ENCODE measurements around the gene TACR2.
A peak's percentile ranks its signal among the peaks of the same experiment; 100 is the strongest.

TACR2 gene

GRCh38 chr10:69379800-69380199, 36.9 kb downstream of the TACR2 start:
- H3K4me3 ChIP-seq (ENCODE audit: low read length): no peak overlapping the region
- H3K36me3 ChIP-seq (ENCODE audit: control insufficient read depth, insufficient read depth, low read length, severe bottlenecking): peaks cover 48% of the 10 kb centered on the region

DNA sequence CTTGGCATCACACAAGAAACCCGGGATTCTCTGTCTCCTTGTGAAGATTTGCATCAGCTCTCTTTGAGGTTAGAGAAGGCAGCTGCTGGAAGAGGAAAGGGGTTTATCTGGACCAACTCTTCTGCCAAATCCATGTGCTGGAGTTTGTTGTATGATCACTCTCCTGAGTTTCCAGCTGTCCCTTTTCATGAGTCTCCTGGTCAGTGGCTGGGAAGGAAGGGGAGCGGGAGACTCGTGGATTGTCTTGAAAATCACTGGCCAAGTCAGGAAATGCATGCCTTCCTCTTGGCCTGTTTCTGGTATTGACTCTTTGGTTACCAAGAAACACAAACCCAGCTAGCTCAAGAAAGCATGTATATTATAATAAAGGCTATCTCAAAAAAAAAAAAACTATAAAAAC, 38.8 kb downstream of the TACR2 start:
- DNase-seq (ENCODE audit: low read depth): no peak
- Histone ChIP-seq H3K27me3 (replicated peaks; ENCODE audit: control insufficient read depth, insufficient read depth, low read length) (no peaks in the 10 kb centered on the region), H3K9me3 (ENCODE audit: control insufficient read depth, low read length) (no peaks in the 10 kb centered on the region), H3K4me1 (ENCODE audit: control insufficient read depth, insufficient read depth, low read length) (peaks cover 24% of the 10 kb centered on the region), H3K36me3 (ENCODE audit: control insufficient read depth, insufficient read depth, low read length, severe bottlenecking) (peaks cover 52% of the 10 kb centered on the region), H3K9ac (ENCODE audit: low read length) (no peak overlapping the region), H3K4me3 (ENCODE audit: low read length) (no peak overlapping the region)

More at GRCh38 chr10:69379800-69380199, 36.9 kb downstream of the TACR2 start:
- Histone ChIP-seq H3K4me1 (ENCODE audit: control insufficient read depth, insufficient read depth, low read length) (peaks cover 39% of the 10 kb centered on the region), H3K9me3 (ENCODE audit: control insufficient read depth, low read length) (no peaks in the 10 kb centered on the region), H3K9ac (ENCODE audit: low read length) (no peak overlapping the region), H3K27me3 (replicated peaks; ENCODE audit: control insufficient read depth, insufficient read depth, low read length) (no peaks in the 10 kb centered on the region)
- no peak for DNase-seq (ENCODE audit: low read depth)

GRCh38 chr10:69377191-69377590, 39.5 kb downstream of the TACR2 start:
- no peak overlapping the region for H3K9ac ChIP-seq (ENCODE audit: low read length)
- no peak for DNase-seq (ENCODE audit: low read depth)
- H3K36me3 ChIP-seq (ENCODE audit: control insufficient read depth, insufficient read depth, low read length, severe bottlenecking): peaks cover 52% of the 10 kb centered on the region
- no peaks in the 10 kb centered on the region for H3K9me3 ChIP-seq (ENCODE audit: control insufficient read depth, low read length)
- H3K4me1 ChIP-seq (ENCODE audit: control insufficient read depth, insufficient read depth, low read length): peaks cover 25% of the 10 kb centered on the region
- no peak overlapping the region for H3K4me3 ChIP-seq (ENCODE audit: low read length)
- H3K27me3 ChIP-seq (replicated peaks; ENCODE audit: control insufficient read depth, insufficient read depth, low read length): no peaks in the 10 kb centered on the region

- Histone ChIP-seq H3K27me3 (replicated peaks; ENCODE audit: control insufficient read depth, insufficient read depth, low read length) (no peaks in the 10 kb centered on the region), H3K4me3 (ENCODE audit: low read length) (no peak overlapping the region), H3K9me3 (ENCODE audit: control insufficient read depth, low read length) (no peaks in the 10 kb centered on the region), H3K9ac (ENCODE audit: low read length) (no peak overlapping the region), H3K4me1 (ENCODE audit: control insufficient read depth, insufficient read depth, low read length) (peaks cover 30% of the 10 kb centered on the region), H3K36me3 (ENCODE audit: control insufficient read depth, insufficient read depth, low read length, severe bottlenecking) (peaks cover 52% of the 10 kb centered on the region)
- DNase-seq (ENCODE audit: low read depth): no peak
Measured at GRCh38 chr10:69376662-69377061, 40.1 kb downstream of the TACR2 start.

DNA sequence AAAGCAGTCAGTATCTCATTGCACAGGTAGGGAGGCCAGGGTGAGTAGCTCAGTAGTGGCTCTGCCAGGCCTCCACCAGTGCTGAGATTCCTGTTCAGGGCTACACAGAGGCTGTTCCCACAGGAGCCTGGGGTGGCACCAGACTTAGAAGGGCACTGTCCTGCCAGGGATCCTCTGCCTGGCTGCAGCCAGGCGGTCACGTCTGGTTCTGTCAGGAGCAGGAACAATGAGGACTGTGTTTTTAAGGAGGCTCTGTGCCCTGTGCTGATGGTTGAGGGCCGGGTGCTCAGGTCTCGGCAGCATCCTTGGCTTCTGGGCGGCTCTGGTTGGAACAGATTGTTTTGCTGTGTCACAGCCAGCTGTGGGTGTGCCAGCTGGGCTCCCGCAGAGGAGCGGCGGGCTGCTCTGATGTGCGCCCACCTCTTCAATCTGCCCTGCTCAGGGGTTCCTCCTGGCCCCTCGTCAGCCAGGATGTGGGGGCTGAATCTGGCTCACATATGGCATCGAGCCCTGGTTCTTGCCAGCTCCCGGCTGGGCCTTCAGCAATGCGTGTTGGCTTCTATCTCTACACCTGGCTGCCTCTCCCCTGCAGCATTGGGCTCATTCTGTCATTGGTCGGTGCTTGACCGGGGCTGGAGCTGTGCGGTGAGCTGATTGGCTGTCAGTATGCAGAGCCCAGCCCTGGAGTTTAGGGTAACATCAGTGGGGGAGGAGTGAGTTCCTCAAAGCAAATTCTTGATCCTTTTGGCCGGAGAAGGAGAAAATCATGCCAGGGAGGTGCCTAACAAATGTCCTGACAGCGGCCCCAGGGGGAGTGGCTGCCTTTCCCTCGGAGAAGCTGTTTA, 41.2 kb downstream of the TACR2 start:
- Histone ChIP-seq H3K36me3 (ENCODE audit: control insufficient read depth, insufficient read depth, low read length, severe bottlenecking) (peaks cover 51% of the 10 kb centered on the region), H3K9me3 (ENCODE audit: control insufficient read depth, low read length) (no peaks in the 10 kb centered on the region), H3K4me3 (ENCODE audit: low read length) (no peak overlapping the region), H3K4me1 (ENCODE audit: control insufficient read depth, insufficient read depth, low read length) (peaks cover 32% of the 10 kb centered on the region), H3K27me3 (replicated peaks; ENCODE audit: control insufficient read depth, insufficient read depth, low read length) (no peaks in the 10 kb centered on the region), H3K9ac (ENCODE audit: low read length) (peak overlapping the region; percentile 19)
- no peak for DNase-seq (ENCODE audit: low read depth)

- no peak overlapping the region for H3K4me3 ChIP-seq (ENCODE audit: low read length)
- H3K27me3 ChIP-seq (replicated peaks; ENCODE audit: control insufficient read depth, insufficient read depth, low read length): no peaks in the 10 kb centered on the region
- DNase-seq (ENCODE audit: low read depth): no peak
- H3K9ac ChIP-seq (ENCODE audit: low read length): peak overlapping the region; percentile 19
- H3K36me3 ChIP-seq (ENCODE audit: control insufficient read depth, insufficient read depth, low read length, severe bottlenecking): peaks cover 51% of the 10 kb centered on the region
- H3K9me3 ChIP-seq (ENCODE audit: control insufficient read depth, low read length): no peaks in the 10 kb centered on the region
- peaks cover 32% of the 10 kb centered on the region for H3K4me1 ChIP-seq (ENCODE audit: control insufficient read depth, insufficient read depth, low read length)
Measured at GRCh38 chr10:69374931-69375306, 41.8 kb downstream of the TACR2 start.

DNA sequence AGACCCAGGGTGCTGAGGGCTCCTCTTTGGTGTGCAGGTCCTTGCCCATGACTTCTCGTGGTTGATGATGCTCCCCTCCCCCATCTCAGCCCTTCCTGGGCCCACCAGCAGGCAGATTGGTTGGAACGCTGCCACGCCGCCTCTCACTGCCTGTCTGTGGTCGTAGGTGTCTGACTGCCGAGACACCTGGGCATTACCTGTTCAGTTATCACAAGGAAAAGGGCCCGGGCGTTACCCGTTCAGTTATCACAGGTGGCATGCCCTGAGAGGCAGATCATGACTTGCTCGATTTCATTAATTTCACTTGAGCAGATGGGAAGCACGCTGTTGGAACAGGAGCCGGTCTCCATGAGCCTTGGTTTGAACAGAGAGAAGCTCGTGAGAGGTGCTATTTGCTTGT, 42.5 kb downstream of the TACR2 start:
- no peak for DNase-seq (ENCODE audit: low read depth)
- no peak overlapping the region for H3K9ac ChIP-seq (ENCODE audit: low read length)
- no peaks in the 10 kb centered on the region for H3K27me3 ChIP-seq (replicated peaks; ENCODE audit: control insufficient read depth, insufficient read depth, low read length)
- no peak overlapping the region for H3K4me3 ChIP-seq (ENCODE audit: low read length)
- H3K36me3 ChIP-seq (ENCODE audit: control insufficient read depth, insufficient read depth, low read length, severe bottlenecking): peaks cover 51% of the 10 kb centered on the region
- H3K4me1 ChIP-seq (ENCODE audit: control insufficient read depth, insufficient read depth, low read length): peaks cover 32% of the 10 kb centered on the region
- no peaks in the 10 kb centered on the region for H3K9me3 ChIP-seq (ENCODE audit: control insufficient read depth, low read length)

DNA sequence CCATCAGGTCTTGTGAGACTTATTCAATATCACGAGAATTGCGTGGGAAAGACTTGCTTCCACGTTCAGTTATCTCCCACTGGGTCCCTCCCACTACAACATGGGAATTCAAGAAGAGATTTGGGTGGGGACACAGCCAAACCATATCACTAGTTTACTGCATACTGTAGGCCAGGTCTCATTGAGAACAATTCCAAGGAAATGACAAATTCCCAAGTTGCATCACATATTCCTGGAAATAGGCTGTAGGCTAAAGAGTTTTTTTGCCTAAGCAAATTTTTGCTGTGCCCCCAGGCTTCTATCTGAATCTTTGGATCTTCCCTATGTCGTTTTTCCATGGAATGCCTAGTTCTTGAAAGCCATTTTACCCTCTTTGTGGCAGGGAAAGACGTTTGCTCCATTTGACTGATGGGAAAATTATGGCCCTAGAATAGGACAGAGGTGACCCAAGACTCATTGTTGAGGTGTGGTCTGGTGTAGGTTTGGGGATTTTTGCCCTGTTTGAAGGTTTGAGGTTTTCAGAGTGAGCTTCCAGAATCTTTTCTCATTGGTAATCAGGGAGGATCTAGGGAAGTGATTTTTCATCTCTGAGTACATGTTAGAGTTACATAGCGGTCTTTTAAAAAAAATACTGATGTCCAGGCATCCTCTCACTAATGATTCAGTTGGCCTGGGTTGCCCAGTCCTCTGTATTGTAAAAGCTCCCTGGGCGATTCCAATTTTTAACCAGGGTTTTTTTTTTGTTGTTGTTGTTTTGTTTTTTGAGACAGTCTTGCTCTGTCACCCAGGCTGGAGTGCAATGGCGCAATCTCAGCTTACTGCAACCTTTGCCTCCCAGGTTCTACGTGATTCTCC, 44.4 kb downstream of the TACR2 start:
- no peak for DNase-seq (ENCODE audit: low read depth)
- no peak overlapping the region for H3K4me3 ChIP-seq (ENCODE audit: low read length)

GRCh38 chr10:69367469-69367868, 49.2 kb downstream of the TACR2 start:
- no peak overlapping the region for H3K4me3 ChIP-seq (ENCODE audit: low read length)
- no peak overlapping the region for H3K9ac ChIP-seq (ENCODE audit: low read length)
- H3K4me1 ChIP-seq (ENCODE audit: control insufficient read depth, insufficient read depth, low read length): peaks cover 19% of the 10 kb centered on the region
- peaks cover 58% of the 10 kb centered on the region for H3K36me3 ChIP-seq (ENCODE audit: control insufficient read depth, insufficient read depth, low read length, severe bottlenecking)
- no peaks in the 10 kb centered on the region for H3K27me3 ChIP-seq (replicated peaks; ENCODE audit: control insufficient read depth, insufficient read depth, low read length)
- no peaks in the 10 kb centered on the region for H3K9me3 ChIP-seq (ENCODE audit: control insufficient read depth, low read length)
- no peak for DNase-seq (ENCODE audit: low read depth)

More for the DNA sequence above, 44.4 kb downstream of the TACR2 start:
- peaks cover 32% of the 10 kb centered on the region for H3K4me1 ChIP-seq (ENCODE audit: control insufficient read depth, insufficient read depth, low read length)
- H3K27me3 ChIP-seq (replicated peaks; ENCODE audit: control insufficient read depth, insufficient read depth, low read length): no peaks in the 10 kb centered on the region
- peaks cover 50% of the 10 kb centered on the region for H3K36me3 ChIP-seq (ENCODE audit: control insufficient read depth, insufficient read depth, low read length, severe bottlenecking)
- no peak overlapping the region for H3K9ac ChIP-seq (ENCODE audit: low read length)
- no peaks in the 10 kb centered on the region for H3K9me3 ChIP-seq (ENCODE audit: control insufficient read depth, low read length)

DNA sequence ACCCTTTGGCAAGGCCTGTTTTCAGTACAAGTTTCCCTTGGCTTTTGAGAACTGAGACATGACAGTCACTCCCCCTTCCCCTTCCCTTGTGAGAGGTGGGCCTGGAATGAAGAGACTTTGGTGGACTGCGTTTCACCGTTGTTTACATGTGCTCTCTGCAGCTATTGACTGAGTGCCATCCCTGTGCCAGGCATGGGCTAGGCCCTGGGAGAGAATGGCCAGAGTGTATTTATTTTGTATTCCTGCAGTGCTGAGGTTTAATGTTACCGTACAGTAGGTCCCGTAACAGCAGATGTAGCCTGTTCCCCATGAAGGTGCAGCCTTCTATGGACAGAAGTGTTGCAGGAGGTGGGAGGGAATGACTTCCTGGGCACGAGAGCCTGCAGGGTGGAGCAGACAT, 50.0 kb downstream of the TACR2 start:
- Histone ChIP-seq H3K4me3 (ENCODE audit: low read length) (no peak overlapping the region), H3K9ac (ENCODE audit: low read length) (no peak overlapping the region), H3K4me1 (ENCODE audit: control insufficient read depth, insufficient read depth, low read length) (peaks cover 19% of the 10 kb centered on the region), H3K27me3 (replicated peaks; ENCODE audit: control insufficient read depth, insufficient read depth, low read length) (no peaks in the 10 kb centered on the region), H3K36me3 (ENCODE audit: control insufficient read depth, insufficient read depth, low read length, severe bottlenecking) (peaks cover 58% of the 10 kb centered on the region), H3K9me3 (ENCODE audit: control insufficient read depth, low read length) (no peaks in the 10 kb centered on the region)
- DNase-seq (ENCODE audit: low read depth): no peak

- Histone ChIP-seq H3K4me3 (ENCODE audit: low read length) (no peak overlapping the region), H3K27me3 (replicated peaks; ENCODE audit: control insufficient read depth, insufficient read depth, low read length) (no peaks in the 10 kb centered on the region), H3K36me3 (ENCODE audit: control insufficient read depth, insufficient read depth, low read length, severe bottlenecking) (peaks cover 47% of the 10 kb centered on the region), H3K9ac (ENCODE audit: low read length) (no peak overlapping the region), H3K4me1 (ENCODE audit: control insufficient read depth, insufficient read depth, low read length) (peaks cover 39% of the 10 kb centered on the region), H3K9me3 (ENCODE audit: control insufficient read depth, low read length) (no peaks in the 10 kb centered on the region)
- peak; percentile 44 for DNase-seq (ENCODE audit: low read depth)
Measured at GRCh38 chr10:69364232-69364940, 52.3 kb downstream of the TACR2 start.

All from adipocyte (in vitro differentiated cells).